Body of pancreas (tissue), 4 donors: ENCODE data around the gene STOX1. TPM values are rescaled to one million over a fixed set of nuclear protein-coding genes. Genes with fewer than 3 reads are reported as not detected.
A peak's percentile ranks its signal among the peaks of the same experiment; 100 is the strongest.

Source experiments
- ATAC-seq: fragments of 150-250 bp; one replicate; pipeline ENCODE4 v1.9.1; 2016
- DNase-seq, 4 donors: peaks; one replicate each; pipeline ENCODE4 v3.0.0-alpha.2; 2019
- H3K27ac ChIP-seq, 4 donors: fragments of 200-600 bp; sonication (generic); 1 replicate in 3 of 4; 2 replicates in 1 of 4; pipeline versions ENCODE4 v1.5.1 to v1.6.1; 2016 to 2019; ENCODE audit warnings: mild to moderate bottlenecking in 1 of 4, mixed read lengths in 1 of 4, moderate library complexity in 1 of 4
- H3K27me3 ChIP-seq, 2 donors: fragments of 200-600 bp; sonication (generic); one replicate each; pipeline ENCODE4 v1.6.0; 2016; ENCODE audit warnings: mild to moderate bottlenecking in 1 of 2
- H3K36me3 ChIP-seq, 2 donors: fragments of 200-600 bp; sonication (generic); replicated peaks in 1 of 2; 2 replicates each; pipeline ENCODE4 v1.5.1; 2016; ENCODE audit warnings: low read depth in 2 of 2; ENCODE audit not compliant: insufficient read depth in 1 of 2
- H3K4me1 ChIP-seq: fragments of 200-600 bp; sonication (generic); one replicate; pipeline ENCODE4 v1.6.0; 2016
- H3K4me3 ChIP-seq, 2 donors: fragments of 200-600 bp; sonication (generic); 1 replicate in 1 of 2; 2 replicates in 1 of 2; pipeline ENCODE4 v1.5.1; 2016 to 2019
- H3K9me3 ChIP-seq, 3 donors: fragments of 200-600 bp; sonication (generic); 1 replicate in 2 of 3; 2 replicates in 1 of 3; pipeline ENCODE4 v1.5.1; 2016
- POLR2A ChIP-seq, 3 donors: fragments of 450-650 bp; IDR thresholded peaks; one replicate each; pipeline ENCODE4 v1.6.1; 2016; ENCODE audit warnings: antibody characterized with exemption in 3 of 3, mild to moderate bottlenecking in 2 of 3
- WGBS, 2 donors: methylation state at CpG; one replicate each; pipeline ENCODE4 v1.1.5; 2017; 5-methylcytosine and 5-hydroxymethylcytosine counted together
- intact Hi-C: fragments of 100-400 bp; cut with DNase I; formaldehyde crosslinking; loops from one replicate; pipeline ENCODE4 v1.15.1; 2023
- total RNA-seq, 2 donors: library from RNA; depleted of rRNA; stranded (reverse); fragments of >200 nt; gene quantifications; one replicate each; pipeline ENCODE4 v1.1.0, GENCODE V29; 2016
- TF ChIP-seq, protein P1 (sequence below), 7 experiments: fragments of 450-650 bp in 4 of 7; fragments of 200-600 bp in 3 of 7; sonication (generic) in 3 of 7; IDR thresholded peaks; one replicate each; pipeline ENCODE4 v1.5.1; 2016 to 2019; ENCODE audit warnings: antibody characterized with exemption in 7 of 7

STOX1 gene
- total RNA-seq, 2 donors from 2014 or later = 2.1 to 4.0 TPM

DNA sequence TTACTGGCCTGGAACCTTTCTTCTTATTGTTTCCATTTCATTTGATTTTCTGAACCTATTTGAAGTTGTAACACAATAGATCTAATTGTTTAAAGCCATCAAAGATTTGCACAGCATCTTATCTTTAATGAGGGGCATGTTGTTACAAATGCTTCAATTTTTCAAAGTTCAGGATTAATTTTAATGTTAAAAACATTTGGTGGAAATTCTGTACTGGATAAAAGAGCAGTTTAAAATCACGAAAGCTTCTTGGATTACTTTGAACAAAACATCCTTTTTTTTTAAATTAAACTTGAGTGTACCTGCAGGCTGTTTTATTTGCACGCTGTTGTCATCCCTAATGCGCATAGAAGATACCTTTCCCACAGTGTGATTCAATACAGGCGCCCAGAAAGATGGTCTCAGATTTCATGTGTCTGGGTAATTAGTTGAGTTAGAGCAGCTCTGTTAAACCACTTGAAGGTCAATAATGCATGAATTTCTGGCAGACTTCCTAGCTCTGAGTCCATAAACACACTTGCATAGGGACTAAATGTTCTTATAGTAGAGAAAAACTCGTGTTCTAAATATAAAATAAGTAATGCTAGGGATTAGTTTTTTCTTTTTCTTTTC, 44.5 kb downstream of the STOX1 start:
- Histone ChIP-seq H3K27ac (no peak overlapping the region), H3K27me3 (no peaks in the 10 kb centered on the region), H3K4me1 (no peaks in the 10 kb centered on the region), H3K9me3 (no peaks in the 10 kb centered on the region), H3K4me3 (no peak overlapping the region), H3K36me3 (no peaks in the 10 kb centered on the region)
- intact Hi-C loops = no loop called here
- no peak for ATAC-seq
- DNase-seq = peak in 1 of 4 donors; percentile 19
- TF ChIP-seq, protein P1, sequence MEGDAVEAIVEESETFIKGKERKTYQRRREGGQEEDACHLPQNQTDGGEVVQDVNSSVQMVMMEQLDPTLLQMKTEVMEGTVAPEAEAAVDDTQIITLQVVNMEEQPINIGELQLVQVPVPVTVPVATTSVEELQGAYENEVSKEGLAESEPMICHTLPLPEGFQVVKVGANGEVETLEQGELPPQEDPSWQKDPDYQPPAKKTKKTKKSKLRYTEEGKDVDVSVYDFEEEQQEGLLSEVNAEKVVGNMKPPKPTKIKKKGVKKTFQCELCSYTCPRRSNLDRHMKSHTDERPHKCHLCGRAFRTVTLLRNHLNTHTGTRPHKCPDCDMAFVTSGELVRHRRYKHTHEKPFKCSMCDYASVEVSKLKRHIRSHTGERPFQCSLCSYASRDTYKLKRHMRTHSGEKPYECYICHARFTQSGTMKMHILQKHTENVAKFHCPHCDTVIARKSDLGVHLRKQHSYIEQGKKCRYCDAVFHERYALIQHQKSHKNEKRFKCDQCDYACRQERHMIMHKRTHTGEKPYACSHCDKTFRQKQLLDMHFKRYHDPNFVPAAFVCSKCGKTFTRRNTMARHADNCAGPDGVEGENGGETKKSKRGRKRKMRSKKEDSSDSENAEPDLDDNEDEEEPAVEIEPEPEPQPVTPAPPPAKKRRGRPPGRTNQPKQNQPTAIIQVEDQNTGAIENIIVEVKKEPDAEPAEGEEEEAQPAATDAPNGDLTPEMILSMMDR (IDR thresholded peaks at IDR 0.05) = no peak
- TF ChIP-seq POLR2A (IDR thresholded peaks at IDR 0.05) = no peak
- 52 to 53% methylated on average over 5 of the region's 5 CpGs for WGBS, 2 donors

DNA sequence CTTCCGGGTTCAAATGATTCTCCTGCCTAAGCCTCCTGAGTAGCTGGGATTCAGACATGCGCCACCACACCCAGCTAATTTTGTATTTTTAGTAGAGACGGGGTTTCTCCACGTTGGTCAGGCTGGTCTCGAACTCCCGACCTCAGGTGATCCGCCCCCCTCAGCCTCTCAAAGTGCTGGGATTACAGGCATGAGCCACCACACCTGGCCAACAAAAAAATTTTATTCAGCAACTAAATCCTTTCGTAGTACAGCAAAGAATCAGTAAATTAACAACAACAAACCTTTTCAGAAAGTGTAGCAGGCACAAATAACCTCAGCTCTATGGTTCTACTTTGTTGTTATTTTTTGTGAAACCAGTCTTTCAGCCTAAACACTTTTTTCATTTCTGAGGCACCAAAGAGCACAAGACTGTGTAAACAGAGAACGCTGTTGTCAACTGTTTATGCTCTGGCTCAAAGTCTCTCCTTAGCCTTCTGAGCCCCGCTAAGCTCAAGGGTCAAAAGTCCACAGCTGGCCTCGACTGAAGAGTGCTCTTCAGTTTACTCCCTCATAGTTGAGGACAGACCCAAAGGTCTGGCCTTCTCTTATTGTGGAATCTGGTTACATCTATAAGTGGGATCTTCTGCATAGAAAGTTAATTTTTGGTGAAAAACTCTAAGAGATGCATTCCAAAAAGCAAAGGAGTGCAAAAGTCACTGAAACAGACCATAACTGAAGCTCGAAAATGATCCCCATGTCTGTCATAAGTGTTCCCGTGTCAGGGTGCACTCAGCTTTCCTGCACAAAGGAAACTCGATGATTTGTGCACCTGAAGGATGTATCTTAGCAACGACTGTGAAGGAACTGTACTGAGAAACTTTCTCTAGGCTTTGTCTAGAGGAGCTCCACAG, 49.2 kb downstream of the STOX1 start:
- intact Hi-C loops = no loop called here
- ATAC-seq (no peak), DNase-seq (no peak)
- Histone ChIP-seq H3K9me3 (no peaks in the 10 kb centered on the region), H3K27ac (no peak overlapping the region), H3K27me3 (no peaks in the 10 kb centered on the region), H3K36me3 (no peaks in the 10 kb centered on the region), H3K4me3 (no peak overlapping the region), H3K4me1 (peaks cover 8% of the 10 kb centered on the region)
- 68% methylated on average over 15 of the region's 15 CpGs for WGBS, 2 donors
- no peak for TF ChIP-seq POLR2A (IDR thresholded peaks at IDR 0.05)
- TF ChIP-seq, protein P1 (IDR thresholded peaks at IDR 0.05) = no peak

DNA sequence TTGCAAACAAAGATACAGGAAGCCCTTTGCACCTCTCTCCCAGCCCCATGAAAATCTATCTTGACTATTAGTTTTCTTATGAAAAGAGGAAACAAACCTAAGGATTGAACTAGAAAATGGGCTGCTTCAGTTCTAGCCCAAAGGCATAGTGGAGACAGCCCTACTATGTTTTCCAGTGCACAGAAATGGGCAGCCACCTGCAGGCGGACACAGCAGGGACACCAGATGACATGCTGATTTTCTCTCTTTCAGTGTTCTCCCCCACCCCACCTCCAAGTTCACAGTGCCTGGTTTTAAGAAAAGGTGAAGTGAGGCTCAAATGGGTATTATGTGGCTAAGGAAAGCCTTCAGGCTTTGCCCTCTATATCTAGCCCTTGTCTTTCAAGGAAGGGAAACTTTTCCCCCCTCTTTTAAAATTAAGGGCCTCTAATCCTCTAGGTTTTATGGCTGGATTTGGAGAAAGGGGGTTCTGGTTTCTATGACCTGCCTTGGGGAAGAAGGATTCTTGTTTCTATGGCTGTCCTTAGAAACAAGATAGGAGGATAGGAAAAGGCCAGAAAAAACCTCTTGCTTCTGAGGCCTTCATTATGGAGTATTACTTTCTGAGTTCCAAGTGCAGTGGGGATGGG, 50.3 kb downstream of the STOX1 start:
- TF ChIP-seq POLR2A (IDR thresholded peaks at IDR 0.05) = no peak
- TF ChIP-seq, protein P1 (IDR thresholded peaks at IDR 0.05) = no peak
- WGBS, 2 donors = 95 to 100% methylated on average over 1 of the region's 1 CpG
- ATAC-seq = no peak
- H3K36me3 ChIP-seq = no peaks in the 10 kb centered on the region
- DNase-seq = no peak
- no peak overlapping the region for H3K27ac ChIP-seq
- peaks cover 8% of the 10 kb centered on the region for H3K4me1 ChIP-seq
- H3K9me3 ChIP-seq = no peaks in the 10 kb centered on the region
- H3K27me3 ChIP-seq = no peaks in the 10 kb centered on the region
- no peak overlapping the region for H3K4me3 ChIP-seq
- intact Hi-C loops = no loop called here

DNA sequence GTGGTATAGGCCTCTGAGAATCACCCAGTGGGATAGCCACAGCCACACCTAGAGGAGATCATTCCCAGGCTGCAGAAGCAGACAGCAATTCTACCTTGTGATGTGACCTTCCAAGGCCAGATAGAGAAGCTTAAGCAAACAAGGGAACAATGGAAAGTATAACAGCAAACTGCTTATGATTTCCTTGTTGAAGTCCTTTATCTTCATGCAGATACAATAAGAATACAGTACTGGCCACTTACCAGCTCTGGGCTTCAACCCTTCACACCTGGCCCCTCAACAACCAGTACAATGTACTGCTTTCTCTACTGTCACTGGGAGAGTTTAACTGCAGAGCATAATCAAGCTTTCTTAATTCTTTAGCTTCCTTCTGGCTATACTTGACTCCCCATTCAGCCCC, 51.2 kb downstream of the STOX1 start:
- intact Hi-C loops = no loop called here
- Histone ChIP-seq H3K9me3 (no peaks in the 10 kb centered on the region), H3K4me3 (no peak overlapping the region), H3K27ac (no peak overlapping the region), H3K4me1 (peaks cover 8% of the 10 kb centered on the region), H3K27me3 (no peaks in the 10 kb centered on the region), H3K36me3 (no peaks in the 10 kb centered on the region)
- ATAC-seq = no peak
- TF ChIP-seq POLR2A (IDR thresholded peaks at IDR 0.05) = no peak
- TF ChIP-seq, protein P1 (IDR thresholded peaks at IDR 0.05) = no peak
- no peak for DNase-seq
